HepG2 (cell line): ENCODE results near the gene OR2F1. TPM values are rescaled to one million over a fixed set of nuclear protein-coding genes. Genes with fewer than 3 reads are reported as not detected.
A peak's percentile ranks its signal among the peaks of the same experiment; 100 is the strongest.

Source experiments
- ATAC-seq: fragments of 200-7000 bp; cut with Tn5 transposase; 3 replicates; pipeline ENCODE4 v1.9.1; 2020; ENCODE audit warnings: mild to moderate bottlenecking, moderate library complexity
- BruUV-seq: library from RNA; stranded (reverse); fragments of 400-500 nt; replicated peaks from 2 replicates; lab custom pipeline; 2021; lab: Mats Ljungman, UMichigan
- CTCF ChIA-PET: fragments of 300-600 bp; formaldehyde crosslinking; extraction: SDS; loops from one replicate; lab custom pipeline; 2021; ENCODE audit warnings: low total read pairs, inconsistent platforms, low intra/inter-chr PET ratio; lab: Yijun Ruan, JAX
- POLR2A ChIA-PET: fragments of 350-600 bp; sonication (Branson Sonifier 250); formaldehyde crosslinking; loops from one replicate; lab custom pipeline; 2020; ENCODE audit warnings: antibody characterized with exemption, inconsistent platforms; lab: Yijun Ruan, JAX
- DNase-seq: peaks from one replicate; pipeline ENCODE4 v3.0.0-alpha.2; 2015; ENCODE audit warnings: low spot score
- FAIRE-seq: peaks from 3 replicates; lab custom pipeline; 2011; peaks lifted over from hg19 to GRCh38; lab: Jason Lieb, UNC
- H2AFZ ChIP-seq: one replicate; pipeline ENCODE4 v1.6.1; 2011; ENCODE audit warnings: low read length, inconsistent platforms
- H3K27ac ChIP-seq: fragments of 300-600 bp; 3 replicates; pipeline ENCODE4 v1.8.0; 2011; ENCODE audit warnings: mixed run types, mild to moderate bottlenecking, mixed read lengths, low read length, inconsistent platforms; ENCODE audit not compliant: insufficient read depth; ENCODE audit errors: extremely low read length
- H3K27me3 ChIP-seq, 2 experiments: fragments of 200-600 bp in 1 of 2; 2 replicates in 1 of 2; 3 replicates in 1 of 2; pipeline versions ENCODE4 v1.6.0 to v1.8.0; 2011; ENCODE audit warnings: low read length in 2 of 2, mild to moderate bottlenecking in 2 of 2, moderate library complexity in 2 of 2, inconsistent platforms in 1 of 2; ENCODE audit not compliant: insufficient read depth in 2 of 2, control insufficient read depth in 1 of 2
- H3K36me3 ChIP-seq, 2 experiments: fragments of 200-600 bp in 1 of 2; replicated peaks in 1 of 2; 2 replicates in 1 of 2; 3 replicates in 1 of 2; pipeline versions ENCODE4 v1.5.1 to v1.8.0; 2011; ENCODE audit warnings: low read length in 2 of 2, inconsistent platforms in 1 of 2; ENCODE audit not compliant: insufficient read depth in 2 of 2, control insufficient read depth in 1 of 2
- H3K4me1 ChIP-seq: 2 replicates; pipeline ENCODE4 v1.5.1; 2012; ENCODE audit warnings: low read length, inconsistent platforms; ENCODE audit not compliant: insufficient read depth
- H3K4me2 ChIP-seq: 2 replicates; pipeline ENCODE4 v1.6.0; 2011; ENCODE audit warnings: low read depth, low read length, inconsistent platforms
- H3K4me3 ChIP-seq, 3 experiments: fragments of 200-600 bp in 1 of 3; sonication (generic), shearing (Covaris generic) in 1 of 3; replicated peaks in 1 of 3; 2 replicates each; pipeline ENCODE4 v1.5.1; 2011 to 2016; ENCODE audit warnings: low read length in 3 of 3, inconsistent platforms in 2 of 3, low read depth in 2 of 3, mild to moderate bottlenecking in 2 of 3, control low read depth in 1 of 3, mixed read lengths in 1 of 3; ENCODE audit not compliant: insufficient read depth in 1 of 3
- H3K79me2 ChIP-seq: one replicate; pipeline ENCODE4 v1.6.1; 2011; ENCODE audit warnings: low read length, inconsistent platforms; ENCODE audit not compliant: insufficient read depth
- H3K9ac ChIP-seq: 2 replicates; pipeline ENCODE4 v1.6.0; 2011; ENCODE audit warnings: mild to moderate bottlenecking, low read depth, low read length, inconsistent platforms; ENCODE audit not compliant: insufficient read depth
- H3K9me3 ChIP-seq: 2 replicates; pipeline ENCODE4 v1.5.1; 2012; ENCODE audit warnings: mild to moderate bottlenecking, low read length
- H4K20me1 ChIP-seq: 2 replicates; pipeline ENCODE4 v1.6.0; 2011; ENCODE audit warnings: inconsistent platforms, mild to moderate bottlenecking, low read length, moderate library complexity; ENCODE audit not compliant: insufficient read depth
- CREB1 ChIP-seq, 2 experiments: fragments of 450-650 bp in 1 of 2; IDR thresholded peaks; 2 replicates each; pipeline ENCODE4 v1.6.1; 2016 to 2017; ENCODE audit warnings: control low read depth in 1 of 2, mild to moderate bottlenecking in 1 of 2, missing compliant biosample characterization in 1 of 2, missing genetic modification characterization in 1 of 2
- ZNF580 ChIP-seq: IDR thresholded peaks from 2 replicates; pipeline ENCODE4 v1.6.1; 2016; ENCODE audit warnings: low read depth, borderline replicate concordance
- ZNF660 ChIP-seq: sonication (generic); formaldehyde crosslinking; IDR thresholded peaks from 2 replicates; pipeline ENCODE4 v1.5.1; 2020; ENCODE audit warnings: mild to moderate bottlenecking, low read depth, missing genetic modification reagents, borderline replicate concordance
- ZNF816 ChIP-seq: sonication (generic); formaldehyde crosslinking; IDR thresholded peaks from 2 replicates; pipeline ENCODE4 v1.8.0; 2022; ENCODE audit warnings: missing genetic modification reagents, mild to moderate bottlenecking, borderline replicate concordance
- WGBS: methylation state at CpG from one replicate; pipeline ENCODE4 v1.1.6; 2017; ENCODE audit warnings: low lambda C conversion rate; 5-methylcytosine and 5-hydroxymethylcytosine counted together
- in situ Hi-C: cut with HindIII; loops from 2 replicates; pipeline ENCODE4 v1.10.0; 2017; ENCODE audit warnings: low pct_unique_long_range_greater_than_20kb; ENCODE audit not compliant: extremely low pct_ligation_motif_present
- intact Hi-C: fragments of 100-400 bp; cut with micrococcal nuclease; formaldehyde crosslinking; loops from one replicate; pipeline ENCODE4 v1.10.0; 2022; ENCODE audit not compliant: unreplicated experiment
- polyA plus RNA-seq, 8 experiments: library from polyadenylated mRNA; depleted of rRNA in 3 of 8; stranded (reverse) in 7 of 8; unstranded in 1 of 8; fragments of >200 nt; fragmentation: Illumina TruSeq in 4 of 8; extraction: Trizol in 4 of 8; gene quantifications; 2 replicates each; pipeline versions ENCODE4 v1.2.1 to v1.2.3, GENCODE V29; 2011 to 2016; ENCODE audit warnings: low read depth in 4 of 8, missing spikeins in 1 of 8, mixed read lengths in 1 of 8; ENCODE audit not compliant: insufficient read depth in 1 of 8
- total RNA-seq, 5 experiments: library from RNA; depleted of rRNA; stranded (reverse); fragments of >200 nt; fragmentation: Illumina TruSeq; extraction: Trizol; gene quantifications; 2 replicates each; pipeline ENCODE4 v1.2.3, GENCODE V29; 2016; ENCODE audit warnings: low read depth in 1 of 5

OR2F1 gene
- total and polyA plus RNA-seq, 2 of the 13 experiments (the other 11 are each of a cell fraction or from before 2014, with no cell fraction given): 0.36 to 1.5 TPM

GRCh38 chr7:143960813-143961610, 6.4 kb downstream of the OR2F1 start:
- Histone ChIP-seq H3K4me1 (peaks cover 32% of the 10 kb centered on the region), H3K9ac (no peak overlapping the region), H2AFZ (no peak overlapping the region), H3K9me3 (no peaks in the 10 kb centered on the region), H3K27ac (no peak overlapping the region), H3K4me2 (no peak overlapping the region), H3K4me3 (no peak overlapping the region), H3K36me3 (no peaks in the 10 kb centered on the region), H4K20me1 (no peaks in the 10 kb centered on the region), H3K79me2 (no peaks in the 10 kb centered on the region), H3K27me3 (no peaks in the 10 kb centered on the region)
- ChIA-PET CTCF (no interaction called here), POLR2A (no interaction called here)
- intact Hi-C loops: no loop called here
- no TSS peak for BruUV-seq
- ATAC-seq: no peak
- WGBS: 64% methylated on average over 5 of the region's 5 CpGs
- TF ChIP-seq ZNF660 (CRISPR knock-in tag): no peak
- no peak for FAIRE-seq
- in situ Hi-C loops: no loop called here
- DNase-seq: no peak

DNA sequence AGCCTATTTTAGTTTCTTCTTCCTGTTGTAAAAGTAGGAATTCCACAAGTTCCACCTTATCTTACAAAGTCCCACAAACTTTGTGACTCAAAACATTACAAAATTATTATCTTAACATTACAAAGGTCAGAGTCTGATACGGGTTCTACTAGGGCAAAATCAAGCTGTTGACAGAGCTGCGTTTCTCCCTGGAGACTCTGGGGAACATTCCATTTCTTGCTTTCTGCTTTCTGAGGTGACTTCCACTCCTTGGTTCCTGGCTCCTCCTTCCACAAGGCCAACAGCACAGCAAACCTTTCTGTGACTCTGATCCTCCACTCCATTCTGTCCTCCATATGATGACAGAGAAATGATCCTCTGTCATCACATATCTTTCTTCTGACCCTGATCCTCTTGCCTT, 10.6 kb downstream of the OR2F1 start:
- H4K20me1 ChIP-seq: no peaks in the 10 kb centered on the region
- H3K9ac ChIP-seq: no peak overlapping the region
- BruUV-seq: no TSS peak
- no peaks in the 10 kb centered on the region for H3K27me3 ChIP-seq
- peak overlapping the region; percentile 62 for H2AFZ ChIP-seq
- peaks cover 13% of the 10 kb centered on the region for H3K4me1 ChIP-seq
- peak overlapping the region; percentile 20; the same call in 1 of the 2 replicates for H3K4me2 ChIP-seq
- POLR2A ChIA-PET: interaction anchor here (1.5 kb wide), 1 partner anchor 63 kb away, joined by 3 read pairs; the partner anchor contains the start of gene TCAF1
- no peaks in the 10 kb centered on the region for H3K36me3 ChIP-seq
- no peaks in the 10 kb centered on the region for H3K79me2 ChIP-seq
- H3K27ac ChIP-seq: no peak overlapping the region
- TF ChIP-seq ZNF816 (no peak), CREB1 (IDR thresholded peaks at IDR 0.05) (0 out of 2 replicates have a peak, but pooled peaks have one; percentile 6), CREB1 (CRISPR knock-in tag; IDR thresholded peaks at IDR 0.05) (no peak), ZNF580 (CRISPR knock-in tag) (no peak)
- in situ Hi-C loops (no loop called here), intact Hi-C loops (no loop called here)
- no peaks in the 10 kb centered on the region for H3K9me3 ChIP-seq
- CTCF ChIA-PET: no interaction called here
- DNase-seq (peak; percentile 6), FAIRE-seq (peak; percentile 34), ATAC-seq (peak; percentile 60; the same call in 2 of the 3 replicates)
- H3K4me3 ChIP-seq: no peak overlapping the region
- 6% methylated on average over 2 of the region's 2 CpGs for WGBS
